K562 (cell line): ENCODE results near the gene WDR86. TPM values are rescaled to one million over a fixed set of nuclear protein-coding genes. Genes with fewer than 3 reads are reported as not detected.

ENCODE experiments used
- E2F3 ChIP-seq: fragments of 250-450 bp; sonication (Bioruptor Pico); IDR thresholded peaks from 2 replicates; pipeline ENCODE4 v1.4.0; 2020; ENCODE audit warnings: mild to moderate bottlenecking
- KAT7 ChIP-seq: sonication (generic); formaldehyde crosslinking; IDR thresholded peaks from 2 replicates; pipeline ENCODE4 v1.8.0; 2022; ENCODE audit warnings: missing genetic modification reagents, mild to moderate bottlenecking, borderline replicate concordance
- KDM5B ChIP-seq: fragments of 200-600 bp; sonication (generic); IDR thresholded peaks from 2 replicates; pipeline ENCODE4 v1.6.1; 2012; ENCODE audit warnings: low read depth, mild to moderate bottlenecking, moderate library complexity, low read length, control low read depth, inconsistent platforms; ENCODE audit not compliant: insufficient replicate concordance
- NKRF ChIP-seq: fragments of 450-650 bp; IDR thresholded peaks from 2 replicates; pipeline ENCODE4 v1.6.1; 2016; ENCODE audit warnings: borderline replicate concordance
- VEZF1 ChIP-seq: fragments of 200-800 bp; sonication (Bioruptor generic); IDR thresholded peaks from 2 replicates; pipeline ENCODE4 v1.6.1; 2017; ENCODE audit warnings: missing genetic modification characterization, missing compliant biosample characterization
- ZBTB12 ChIP-seq: fragments of 250-450 bp; sonication (Bioruptor Pico); IDR thresholded peaks from 2 replicates; pipeline ENCODE4 v1.4.0; 2020
- ZBTB5 ChIP-seq: fragments of 450-650 bp; IDR thresholded peaks from 2 replicates; pipeline ENCODE4 v1.6.1; 2017; ENCODE audit warnings: antibody characterized with exemption
- polyA plus RNA-seq, 8 experiments: library from polyadenylated mRNA; depleted of rRNA in 4 of 8; stranded (reverse) in 5 of 8; unstranded in 3 of 8; fragments of >200 nt; fragmentation: Nextera tagmentation in 2 of 8; fragmentation: Illumina TruSeq in 1 of 8; extraction: Ambion mirVana in 2 of 8; extraction: Trizol in 1 of 8; gene quantifications; 2 replicates each; pipeline versions ENCODE4 v1.2.1 to v1.2.3, GENCODE V29; 2011 to 2014; ENCODE audit warnings: inconsistent platforms in 1 of 8, missing spikeins in 1 of 8
- total RNA-seq, 7 experiments: library from RNA; depleted of rRNA in 6 of 7; stranded (reverse); fragments of >200 nt in 6 of 7; fragmentation: Illumina TruSeq in 2 of 7; extraction: Trizol in 2 of 7; gene quantifications; 2 replicates each; pipeline versions ENCODE4 v1.2.1 to v1.2.3, GENCODE V29; 2011 to 2021; ENCODE audit warnings: low replicate concordance in 1 of 7

Gene WDR86
- total and polyA plus RNA-seq, 9 of the 15 experiments (the other 6 are each of a cell fraction or from before 2014, with no cell fraction given) = 0.24 TPM; not detected in 8

- TF ChIP-seq ZBTB5 (no peak), E2F3 (CRISPR knock-in tag) (no peak), KDM5B (no peak), VEZF1 (no peak), NKRF (no peak), ZBTB12 (no peak), KAT7 (no peak)
Measured at GRCh38 chr7:151410405-151411390, 860 bp upstream of the WDR86 start (continued).
